ENCODE results near the gene PTCSC3.

Gene PTCSC3

GRCh38 chr14:36221112-36221511 is 44.6 kb upstream of the PTCSC3 start:
- no peak for ATAC-seq
- TF ChIP-seq BACH2 (CRISPR knock-in tag; IDR thresholded peaks at IDR 0.05; ENCODE audit: borderline replicate concordance) (no peak), SNAI2 (CRISPR knock-in tag; IDR thresholded peaks at IDR 0.05) (no peak), TSHZ2 (CRISPR knock-in tag; IDR thresholded peaks at IDR 0.05) (no peak), ISL1 (CRISPR knock-in tag; IDR thresholded peaks at IDR 0.05) (no peak), POU6F1 (CRISPR knock-in tag; IDR thresholded peaks at IDR 0.05; ENCODE audit: borderline replicate concordance, low read depth) (no peak), ZNF565 (CRISPR knock-in tag; conservative IDR thresholded peaks at IDR 0.05; ENCODE audit: low read depth) (no peak), CSRNP3 (CRISPR knock-in tag; IDR thresholded peaks at IDR 0.05) (no peak), CREB5 (CRISPR knock-in tag; IDR thresholded peaks at IDR 0.05; ENCODE audit: low read depth) (no peak), ZNF8 (CRISPR knock-in tag; IDR thresholded peaks at IDR 0.05) (no peak), ARNTL (CRISPR knock-in tag; IDR thresholded peaks at IDR 0.05; ENCODE audit: borderline replicate concordance, low read depth) (no peak), OSR1 (CRISPR knock-in tag; IDR thresholded peaks at IDR 0.05) (no peak), PPARA (CRISPR knock-in tag; IDR thresholded peaks at IDR 0.05; ENCODE audit: borderline replicate concordance) (no peak), CSDC2 (CRISPR knock-in tag; IDR thresholded peaks at IDR 0.05) (no peak), TCF4 (CRISPR knock-in tag; IDR thresholded peaks at IDR 0.05; ENCODE audit: borderline replicate concordance) (no peak), GLIS3 (CRISPR knock-in tag; IDR thresholded peaks at IDR 0.05) (no peak), RARB (CRISPR knock-in tag; IDR thresholded peaks at IDR 0.05) (no peak)

- TF ChIP-seq TCF4 (CRISPR knock-in tag; IDR thresholded peaks at IDR 0.05; ENCODE audit: borderline replicate concordance): no peak
- no peak for ATAC-seq
These were observed 41.2 kb upstream of the PTCSC3 start for GRCh38 chr14:36217732-36218131.

GRCh38 chr14:36217027-36217426 is 40.5 kb upstream of the PTCSC3 start:
- ATAC-seq: no peak
- TF ChIP-seq ZFP30 (CRISPR knock-in tag; IDR thresholded peaks at IDR 0.05) (no peak), PPARA (CRISPR knock-in tag; IDR thresholded peaks at IDR 0.05; ENCODE audit: borderline replicate concordance) (no peak), CREB5 (CRISPR knock-in tag; IDR thresholded peaks at IDR 0.05; ENCODE audit: low read depth) (no peak), CSDC2 (CRISPR knock-in tag; IDR thresholded peaks at IDR 0.05) (no peak), ZNF8 (CRISPR knock-in tag; IDR thresholded peaks at IDR 0.05) (no peak), TSHZ2 (CRISPR knock-in tag; IDR thresholded peaks at IDR 0.05) (no peak), SNAI2 (CRISPR knock-in tag; IDR thresholded peaks at IDR 0.05) (no peak), ISL1 (CRISPR knock-in tag; IDR thresholded peaks at IDR 0.05) (no peak), TOX (CRISPR knock-in tag; IDR thresholded peaks at IDR 0.05; ENCODE audit: borderline replicate concordance) (no peak), ZFP3 (CRISPR knock-in tag; IDR thresholded peaks at IDR 0.05) (no peak), ARNTL (CRISPR knock-in tag; IDR thresholded peaks at IDR 0.05; ENCODE audit: borderline replicate concordance, low read depth) (no peak), ZC3H10 (CRISPR knock-in tag; IDR thresholded peaks at IDR 0.05) (no peak), ZNF565 (CRISPR knock-in tag; conservative IDR thresholded peaks at IDR 0.05; ENCODE audit: low read depth) (no peak), ZNF70 (CRISPR knock-in tag; IDR thresholded peaks at IDR 0.05) (no peak), PATZ1 (CRISPR knock-in tag; IDR thresholded peaks at IDR 0.05; ENCODE audit: borderline replicate concordance) (no peak), GLIS3 (CRISPR knock-in tag; IDR thresholded peaks at IDR 0.05) (no peak), OSR1 (CRISPR knock-in tag; IDR thresholded peaks at IDR 0.05) (no peak)
